Aorta (tissue), 5 donors: Measurements from ENCODE around the gene RALGAPA1. TPM values are rescaled to one million over a fixed set of nuclear protein-coding genes. Genes with fewer than 3 reads are reported as not detected.

Source experiments
- ATAC-seq: fragments of 200-7000 bp; cut with Tn5 transposase; one replicate; pipeline ENCODE4 v1.9.1; 2022; ENCODE audit warnings: moderate library complexity; ENCODE audit not compliant: low FRiP score
- DNase-seq, 2 donors: peaks; one replicate each; pipeline ENCODE4 v3.0.0-alpha.2; 2020
- H3K27ac ChIP-seq, 2 donors: one replicate each; pipeline ENCODE4 v1.5.1; 2013; ENCODE audit warnings: low read length in 2 of 2, mild to moderate bottlenecking in 2 of 2, moderate library complexity in 2 of 2, control low read depth in 1 of 2, inconsistent platforms in 1 of 2, low read depth in 1 of 2
- H3K27me3 ChIP-seq, 2 donors: one replicate each; pipeline ENCODE4 v1.6.1; 2013; ENCODE audit warnings: control low read depth in 1 of 2, low read length in 1 of 2, mild to moderate bottlenecking in 1 of 2, moderate library complexity in 1 of 2; ENCODE audit not compliant: insufficient read depth in 2 of 2, control insufficient read depth in 1 of 2
- H3K36me3 ChIP-seq, 2 donors: one replicate each; pipeline ENCODE4 v1.6.1; 2013; ENCODE audit warnings: control low read depth in 1 of 2, low read length in 1 of 2, mild to moderate bottlenecking in 1 of 2; ENCODE audit not compliant: insufficient read depth in 2 of 2, control insufficient read depth in 1 of 2
- H3K4me1 ChIP-seq, 2 donors: one replicate each; pipeline ENCODE4 v1.6.1; 2013; ENCODE audit warnings: low read length in 2 of 2, control low read depth in 1 of 2, mild to moderate bottlenecking in 1 of 2, moderate library complexity in 1 of 2; ENCODE audit not compliant: insufficient read depth in 2 of 2, control insufficient read depth in 1 of 2
- H3K4me3 ChIP-seq, 2 donors: one replicate each; pipeline ENCODE4 v1.5.1; 2013; ENCODE audit warnings: low read length in 2 of 2, control low read depth in 1 of 2, mild to moderate bottlenecking in 1 of 2
- H3K9me3 ChIP-seq: one replicate; pipeline ENCODE4 v1.6.1; 2013; ENCODE audit warnings: mild to moderate bottlenecking, low read length; ENCODE audit not compliant: control insufficient read depth
- WGBS, 2 donors: extraction: QIAGEN DNeasy Blood & Tissue Kit; methylation state at CpG; one replicate each; pipeline ENCODE4 v1.1.7; 2013; 5-methylcytosine and 5-hydroxymethylcytosine counted together
- intact Hi-C, 2 donors: fragments of 100-400 bp; cut with DNase I; formaldehyde crosslinking; loops; one replicate each; pipeline versions ENCODE4 v1.14.2 to v1.15.0; 2022
- polyA plus RNA-seq, 2 donors: library from polyadenylated mRNA; stranded (reverse); fragments of 200-250 nt; gene quantifications; one replicate each; pipeline ENCODE4 v1.2.3, GENCODE V29; 2013
- total RNA-seq, 2 donors: library from RNA; stranded (reverse); fragmentation: NEBNext Ultra II Directional; extraction: Animal tissue kit (Norgen Biotek cat#: 25700); gene quantifications; one replicate each; pipeline ENCODE4 v1.2.1, GENCODE V29; 2021
- donor health status: healthy with polysubstance abuse.
- donor health status: Bipolar disorder and iron deficiency.
- donor health status: DM: no; HTN: no; CAD: no.
- donor health status: DM: no; HTN: no; CAD: no.
- donor health status: DM: yes; HTN: yes; CAD: no.

Gene RALGAPA1
- total and polyA plus RNA-seq, 4 donors = 5.1 to 91.0 (median 56.2) TPM

DNA sequence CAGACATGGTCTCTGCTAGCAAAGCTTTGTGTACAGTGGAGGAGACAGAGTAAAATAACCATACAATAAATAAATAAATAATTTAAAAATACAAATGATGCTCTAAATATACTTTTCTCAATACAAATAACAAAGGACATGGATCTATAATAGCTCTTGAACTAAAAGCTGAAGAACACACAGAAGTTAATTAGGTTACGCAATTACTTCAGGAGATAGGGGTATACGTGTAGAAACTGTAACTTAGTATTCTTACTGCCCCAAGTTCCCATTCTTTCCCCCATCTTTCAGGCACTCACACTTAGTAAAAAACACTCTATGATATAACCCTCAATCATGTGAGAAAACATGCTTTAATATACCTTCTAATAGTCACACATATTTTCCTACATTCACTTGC is 231.0 kb downstream of the RALGAPA1 start:
- no peaks in the 10 kb centered on the region for H3K36me3 ChIP-seq
- no peak overlapping the region for H3K4me3 ChIP-seq
- intact Hi-C loops = no loop called here
- DNase-seq (no peak), ATAC-seq (no peak)
- WGBS, 2 donors = 96 to 100% methylated on average over 2 of the region's 2 CpGs
- H3K9me3 ChIP-seq = no peaks in the 10 kb centered on the region
- no peaks in the 10 kb centered on the region for H3K27me3 ChIP-seq
- no peaks in the 10 kb centered on the region for H3K4me1 ChIP-seq
- H3K27ac ChIP-seq = no peak overlapping the region

DNA sequence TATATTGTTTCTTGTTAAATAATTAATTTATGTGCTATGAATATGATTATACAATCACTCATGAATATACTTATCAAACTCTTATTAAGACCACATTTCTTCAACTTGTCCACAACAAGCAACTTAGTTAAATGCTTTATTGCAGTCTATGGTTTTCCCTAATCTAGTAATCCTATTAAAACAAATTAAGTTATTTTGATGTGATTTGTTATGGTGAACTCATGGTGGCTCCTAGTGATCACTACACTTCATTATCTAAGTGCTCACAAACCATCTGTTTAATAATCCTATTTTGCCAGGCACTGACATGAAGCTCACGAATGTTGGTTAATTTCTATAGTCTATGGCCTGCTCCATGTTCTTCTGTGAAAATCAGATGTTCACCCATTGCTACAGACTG is 232.2 kb downstream of the RALGAPA1 start:
- no peak for ATAC-seq
- no peaks in the 10 kb centered on the region for H3K9me3 ChIP-seq
- H3K27ac ChIP-seq = no peak overlapping the region
- H3K27me3 ChIP-seq = no peaks in the 10 kb centered on the region
- H3K4me3 ChIP-seq = no peak overlapping the region
- no peaks in the 10 kb centered on the region for H3K4me1 ChIP-seq
- DNase-seq = no peak
- no peaks in the 10 kb centered on the region for H3K36me3 ChIP-seq
- intact Hi-C loops = no loop called here
- 99 to 100% methylated on average over 1 of the region's 1 CpG for WGBS, 2 donors

DNA sequence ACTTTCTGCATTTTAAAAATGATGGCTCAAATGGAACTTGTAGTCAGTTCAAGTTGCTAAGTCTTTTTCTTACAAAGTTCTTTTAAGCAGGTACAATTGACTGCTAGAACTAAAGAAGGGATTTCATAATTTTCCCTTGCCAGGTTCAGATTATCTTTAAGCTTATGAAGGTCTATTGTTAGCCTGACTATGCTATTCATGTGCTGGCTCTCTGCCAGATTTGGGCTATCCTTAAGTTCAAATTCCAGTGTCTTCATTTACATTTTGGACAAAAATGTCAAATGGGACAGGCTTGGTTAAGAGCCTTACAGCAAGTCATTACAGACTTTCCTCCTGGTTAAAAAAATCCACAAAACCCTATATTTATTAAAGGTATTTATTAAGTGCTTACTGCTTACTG is 232.8 kb downstream of the RALGAPA1 start:
- H3K27ac ChIP-seq = no peak overlapping the region
- intact Hi-C loops = no loop called here
- no peaks in the 10 kb centered on the region for H3K36me3 ChIP-seq
- H3K4me3 ChIP-seq = no peak overlapping the region
- H3K4me1 ChIP-seq = no peaks in the 10 kb centered on the region
- no peaks in the 10 kb centered on the region for H3K9me3 ChIP-seq
- H3K27me3 ChIP-seq = no peaks in the 10 kb centered on the region
- no peak for ATAC-seq
- DNase-seq = no peak

DNA sequence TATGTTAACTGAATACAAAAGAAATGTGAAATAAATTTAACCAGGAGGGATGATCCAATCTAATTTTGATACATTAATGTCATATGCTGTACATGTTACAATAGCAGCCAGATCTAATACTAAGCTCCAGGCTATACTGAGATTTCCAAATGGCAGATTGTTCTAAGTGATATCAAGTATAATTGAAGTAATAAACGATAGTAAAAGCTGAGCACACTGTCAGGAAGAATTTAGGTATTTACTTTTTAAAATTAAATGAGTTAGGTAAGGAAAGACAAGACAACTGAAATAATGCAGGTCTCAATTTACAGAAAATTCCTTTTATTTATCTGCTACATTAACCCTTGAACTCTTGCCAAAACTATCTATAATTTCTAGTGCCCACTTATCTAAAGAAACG is 235.2 kb downstream of the RALGAPA1 start:
- WGBS, 2 donors = 71 to 73% methylated on average over 2 of the region's 2 CpGs

DNA sequence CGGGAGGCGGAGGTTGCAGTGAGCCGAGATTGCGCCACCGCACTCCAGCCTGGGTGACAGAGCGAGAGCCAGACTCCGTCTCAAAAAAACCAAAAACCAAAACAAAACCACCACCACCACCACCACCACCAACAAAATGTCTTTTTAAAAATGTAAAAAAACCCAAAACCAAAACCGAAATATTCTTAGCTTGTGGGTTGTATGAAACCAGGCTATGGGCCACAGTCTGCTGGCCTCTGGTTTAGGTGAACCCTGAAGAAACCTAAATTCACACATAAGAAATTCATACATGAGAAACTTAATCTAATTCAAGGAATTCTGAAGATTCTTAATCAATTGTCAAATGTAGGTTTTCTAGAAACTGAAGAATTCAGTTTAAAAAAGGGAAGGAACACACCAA is 237.5 kb downstream of the RALGAPA1 start:
- 98 to 100% methylated on average over 8 of the region's 8 CpGs for WGBS, 2 donors
- Histone ChIP-seq H3K27ac (no peak overlapping the region), H3K4me1 (no peaks in the 10 kb centered on the region), H3K27me3 (no peaks in the 10 kb centered on the region), H3K9me3 (no peaks in the 10 kb centered on the region), H3K4me3 (no peak overlapping the region), H3K36me3 (peaks cover 0 to 2% of the 10 kb centered on the region in 2 donors)
- no peak for ATAC-seq
- no peak for DNase-seq
- intact Hi-C loops = no loop called here

More for the DNA sequence above, 235.2 kb downstream of the RALGAPA1 start:
- H3K9me3 ChIP-seq = no peaks in the 10 kb centered on the region
- no peak for DNase-seq
- H3K4me1 ChIP-seq = no peaks in the 10 kb centered on the region
- H3K27me3 ChIP-seq = no peaks in the 10 kb centered on the region
- H3K27ac ChIP-seq = no peak overlapping the region
- no peaks in the 10 kb centered on the region for H3K36me3 ChIP-seq
- intact Hi-C loops = no loop called here
- ATAC-seq = no peak
- no peak overlapping the region for H3K4me3 ChIP-seq

DNA sequence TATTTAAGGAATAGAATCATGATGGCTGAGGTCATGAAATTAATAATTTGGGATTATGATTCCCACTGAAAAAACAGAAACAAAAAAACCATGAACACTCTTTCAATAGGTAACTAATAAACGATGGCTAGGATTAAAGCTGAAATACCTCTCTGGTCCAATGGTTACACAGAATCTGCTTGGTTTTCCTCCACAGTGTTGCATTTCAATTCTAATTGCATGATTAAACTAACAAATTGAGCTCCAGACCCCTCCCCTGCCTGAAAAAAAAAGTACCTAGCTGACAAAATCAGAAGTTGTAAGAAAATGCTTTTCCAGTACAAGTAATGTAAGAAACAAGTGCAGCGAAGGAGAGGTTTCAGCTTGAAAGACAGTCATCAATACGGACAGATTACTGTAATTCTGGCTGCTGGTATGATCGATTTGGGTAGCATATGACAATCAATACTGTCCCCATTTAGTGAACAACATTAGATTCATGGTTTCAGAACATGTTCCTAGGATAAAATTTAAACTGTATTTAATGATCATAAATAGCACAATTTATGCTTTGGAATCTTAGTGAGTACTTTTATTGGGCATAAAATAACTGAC is 243.1 kb downstream of the RALGAPA1 start:
- no peaks in the 10 kb centered on the region for H3K27me3 ChIP-seq
- 96% methylated on average over 4 of the region's 4 CpGs for WGBS, 2 donors
- DNase-seq = no peak
- no peak for ATAC-seq
- H3K4me1 ChIP-seq = no peaks in the 10 kb centered on the region
- H3K27ac ChIP-seq = no peak overlapping the region
- intact Hi-C loops = no loop called here
- H3K4me3 ChIP-seq = no peak overlapping the region
- H3K9me3 ChIP-seq = no peaks in the 10 kb centered on the region
- peaks cover 0 to 2% of the 10 kb centered on the region in 2 donors for H3K36me3 ChIP-seq

DNA sequence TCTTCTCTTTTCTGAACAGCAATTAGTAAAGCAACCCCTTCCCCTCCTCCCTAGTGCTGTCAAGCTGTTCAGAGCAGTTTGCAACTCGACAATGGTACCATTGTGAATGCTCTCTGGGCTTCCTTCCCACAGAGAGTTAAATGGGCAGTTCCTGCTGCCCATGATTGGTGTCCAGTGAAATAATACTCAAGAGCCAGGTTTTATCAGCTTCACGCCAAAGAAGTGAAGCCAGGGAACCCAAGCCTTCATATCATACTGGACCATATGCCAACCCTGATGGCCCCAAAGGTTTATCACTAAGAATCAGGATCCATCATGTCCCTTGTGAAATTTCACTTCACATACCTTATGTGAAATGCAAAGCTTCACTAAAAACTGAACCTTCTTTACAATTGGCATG is 250.4 kb downstream of the RALGAPA1 start:
- H3K27me3 ChIP-seq = no peaks in the 10 kb centered on the region
- H3K4me1 ChIP-seq = peaks cover 0 to 2% of the 10 kb centered on the region in 2 donors
- no peak overlapping the region for H3K4me3 ChIP-seq
- WGBS, 2 donors = 41% methylated on average over 2 of the region's 2 CpGs
- H3K27ac ChIP-seq = no peak overlapping the region
- no peaks in the 10 kb centered on the region for H3K9me3 ChIP-seq
- H3K36me3 ChIP-seq = no peaks in the 10 kb centered on the region
- ATAC-seq (no peak), DNase-seq (no peak)
- intact Hi-C loops = no loop called here

DNA sequence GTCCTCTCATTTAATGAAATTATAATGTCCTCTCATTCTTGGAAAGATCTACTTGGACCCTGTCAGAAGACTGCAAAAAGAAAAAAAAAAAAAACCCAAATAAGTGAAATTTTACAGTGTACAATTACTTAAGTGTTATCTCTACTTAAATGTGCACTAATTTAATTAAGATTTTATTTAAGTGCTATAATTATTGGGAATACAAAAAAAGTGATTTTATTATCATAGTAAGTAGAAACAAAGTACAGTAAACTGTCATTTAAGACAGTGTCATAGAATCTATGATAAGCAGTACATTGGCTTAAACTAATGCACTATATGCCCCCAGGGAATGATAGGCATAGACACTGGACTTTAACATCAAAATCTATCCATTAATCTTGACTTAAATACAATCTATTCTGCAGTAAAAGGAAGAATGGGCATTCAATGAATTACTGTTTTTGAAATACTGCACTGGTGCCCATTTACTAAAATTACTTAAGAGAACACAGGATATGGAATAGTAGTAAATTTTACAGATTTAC is 251.8 kb downstream of the RALGAPA1 start:
- Histone ChIP-seq H3K4me3 (no peak overlapping the region), H3K27me3 (no peaks in the 10 kb centered on the region), H3K36me3 (no peaks in the 10 kb centered on the region), H3K4me1 (peaks cover 0 to 2% of the 10 kb centered on the region in 2 donors), H3K9me3 (no peaks in the 10 kb centered on the region), H3K27ac (no peak overlapping the region)
- ATAC-seq = no peak
- DNase-seq = no peak
- intact Hi-C loops = no loop called here

DNA sequence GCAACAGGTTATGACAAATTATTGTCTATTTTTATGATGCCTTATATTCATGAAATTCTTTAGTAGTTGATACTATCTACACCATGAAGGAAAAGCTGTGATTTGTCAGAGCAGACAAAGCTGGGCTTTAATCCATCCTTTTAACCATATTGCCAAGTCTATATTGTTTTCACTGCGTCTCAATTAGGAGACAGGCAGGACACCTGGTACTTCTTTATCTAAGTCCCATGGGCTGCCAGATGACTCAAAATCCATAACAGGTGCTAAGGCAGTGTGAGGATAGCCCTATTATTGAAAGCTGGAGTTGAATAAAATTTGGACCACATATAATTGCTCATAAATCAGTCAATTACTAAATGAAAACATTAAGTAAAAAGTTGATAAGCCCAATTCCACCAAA is 252.5 kb downstream of the RALGAPA1 start:
- intact Hi-C loops = no loop called here

More for the DNA sequence above, 252.5 kb downstream of the RALGAPA1 start:
- WGBS, 2 donors = 67 to 79% methylated on average over 1 of the region's 1 CpG
- ATAC-seq (no peak), DNase-seq (no peak)
- Histone ChIP-seq H3K27ac (no peak overlapping the region), H3K27me3 (no peaks in the 10 kb centered on the region), H3K4me3 (no peak overlapping the region), H3K4me1 (peaks cover 0 to 2% of the 10 kb centered on the region in 2 donors), H3K9me3 (no peaks in the 10 kb centered on the region), H3K36me3 (no peaks in the 10 kb centered on the region)
